Measurements from ENCODE around the gene MTSS2. TPM values are rescaled to one million over a fixed set of nuclear protein-coding genes. Genes with fewer than 3 reads are reported as not detected.

Gene MTSS2
- total RNA-seq, 1 donor from 2014 or later, result 83.9 TPM

DNA sequence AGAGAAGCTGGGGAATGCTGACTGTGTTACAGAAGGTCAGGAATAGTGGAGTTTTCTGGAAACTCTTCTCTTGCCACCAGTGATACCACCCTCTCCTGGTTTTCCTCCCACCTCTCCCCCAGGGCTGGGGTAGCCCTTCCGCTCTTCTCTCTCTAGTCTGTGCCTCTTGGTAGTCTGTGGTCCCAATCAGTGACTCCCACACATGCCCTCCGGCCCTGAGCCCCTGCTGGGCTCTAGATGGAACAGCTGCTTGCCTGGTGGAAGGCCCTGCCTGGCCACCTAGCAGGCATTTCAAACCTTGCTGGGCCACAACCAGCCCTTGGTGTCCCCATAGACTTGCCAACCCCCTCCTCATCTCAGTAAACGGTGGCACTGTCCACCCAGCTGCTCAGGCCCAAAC, 15.2 kb upstream of the MTSS2 start:
- intact Hi-C loops (cut with micrococcal nuclease), result no loop called here
- no peaks in the 10 kb centered on the region for H3K36me3 ChIP-seq

DNA sequence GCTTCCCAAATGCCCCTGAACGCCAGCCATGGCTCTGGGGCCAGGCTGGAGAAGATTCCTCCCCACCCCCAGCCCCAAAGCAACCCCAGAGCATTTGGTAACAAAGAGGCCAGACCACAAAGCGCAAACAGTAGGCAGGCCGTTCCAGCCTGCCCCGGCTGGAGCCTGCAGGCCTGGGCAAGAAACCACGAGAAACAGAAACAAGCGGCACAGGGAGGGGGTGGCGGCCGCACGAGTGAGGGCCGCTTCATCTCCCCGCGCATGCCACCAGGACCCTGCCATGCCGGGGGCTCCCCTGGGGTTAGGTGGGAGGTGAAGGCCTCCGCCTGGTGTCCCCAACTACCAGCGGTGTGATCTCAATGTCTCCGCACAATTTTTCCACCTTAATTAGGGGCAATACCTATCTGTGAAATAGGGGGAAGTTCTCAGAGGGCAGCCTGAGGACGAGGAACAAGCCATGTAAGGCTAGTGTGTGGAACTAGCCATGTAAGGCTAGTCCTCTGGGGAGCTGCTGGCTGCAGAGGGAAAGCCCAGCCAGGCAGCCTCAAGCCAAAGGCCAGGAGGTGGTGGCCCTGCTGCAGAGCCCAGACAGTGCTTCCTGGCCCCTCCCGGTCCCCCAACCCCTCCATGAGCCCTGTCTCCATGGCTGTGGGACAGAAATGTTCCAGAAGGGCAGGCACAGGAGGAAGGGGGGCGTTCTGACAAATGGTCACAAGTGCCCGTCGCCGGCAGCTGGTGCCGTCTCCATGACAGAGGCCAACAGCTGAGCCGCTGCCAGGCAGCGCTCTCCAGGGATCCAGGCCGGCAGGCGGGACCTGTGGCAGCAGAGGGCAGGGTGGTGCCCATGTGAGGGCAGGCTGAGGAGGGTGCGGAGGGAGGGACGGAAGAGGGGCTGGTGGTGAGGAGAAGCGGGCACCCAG, 14.5 kb upstream of the MTSS2 start:
- H3K27ac ChIP-seq (replicated peaks), result peak overlapping the region; percentile 80
- peaks cover 92% of the 10 kb centered on the region for H3K4me1 ChIP-seq
- no peak overlapping the region for H3K4me3 ChIP-seq
- intact Hi-C loops (cut with micrococcal nuclease), result no loop called here
- H3K9me3 ChIP-seq (replicated peaks), result no peaks in the 10 kb centered on the region
- H3K27me3 ChIP-seq (ENCODE audit: low read depth), result no peaks in the 10 kb centered on the region
- peak; percentile 77 for DNase-seq
- TF ChIP-seq, protein P1, sequence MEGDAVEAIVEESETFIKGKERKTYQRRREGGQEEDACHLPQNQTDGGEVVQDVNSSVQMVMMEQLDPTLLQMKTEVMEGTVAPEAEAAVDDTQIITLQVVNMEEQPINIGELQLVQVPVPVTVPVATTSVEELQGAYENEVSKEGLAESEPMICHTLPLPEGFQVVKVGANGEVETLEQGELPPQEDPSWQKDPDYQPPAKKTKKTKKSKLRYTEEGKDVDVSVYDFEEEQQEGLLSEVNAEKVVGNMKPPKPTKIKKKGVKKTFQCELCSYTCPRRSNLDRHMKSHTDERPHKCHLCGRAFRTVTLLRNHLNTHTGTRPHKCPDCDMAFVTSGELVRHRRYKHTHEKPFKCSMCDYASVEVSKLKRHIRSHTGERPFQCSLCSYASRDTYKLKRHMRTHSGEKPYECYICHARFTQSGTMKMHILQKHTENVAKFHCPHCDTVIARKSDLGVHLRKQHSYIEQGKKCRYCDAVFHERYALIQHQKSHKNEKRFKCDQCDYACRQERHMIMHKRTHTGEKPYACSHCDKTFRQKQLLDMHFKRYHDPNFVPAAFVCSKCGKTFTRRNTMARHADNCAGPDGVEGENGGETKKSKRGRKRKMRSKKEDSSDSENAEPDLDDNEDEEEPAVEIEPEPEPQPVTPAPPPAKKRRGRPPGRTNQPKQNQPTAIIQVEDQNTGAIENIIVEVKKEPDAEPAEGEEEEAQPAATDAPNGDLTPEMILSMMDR (IDR thresholded peaks at IDR 0.05; ENCODE audit: borderline replicate concordance), result peak; percentile 10
- no peaks in the 10 kb centered on the region for H3K36me3 ChIP-seq

More for the DNA sequence above, 15.2 kb upstream of the MTSS2 start:
- Histone ChIP-seq H3K4me1 (peaks cover 86% of the 10 kb centered on the region), H3K9me3 (replicated peaks) (no peaks in the 10 kb centered on the region), H3K27ac (replicated peaks) (peak overlapping the region; percentile 80), H3K27me3 (ENCODE audit: low read depth) (no peaks in the 10 kb centered on the region), H3K4me3 (no peak overlapping the region)
- TF ChIP-seq, protein P1 (IDR thresholded peaks at IDR 0.05; ENCODE audit: borderline replicate concordance), result no peak
- no peak for DNase-seq

DNA sequence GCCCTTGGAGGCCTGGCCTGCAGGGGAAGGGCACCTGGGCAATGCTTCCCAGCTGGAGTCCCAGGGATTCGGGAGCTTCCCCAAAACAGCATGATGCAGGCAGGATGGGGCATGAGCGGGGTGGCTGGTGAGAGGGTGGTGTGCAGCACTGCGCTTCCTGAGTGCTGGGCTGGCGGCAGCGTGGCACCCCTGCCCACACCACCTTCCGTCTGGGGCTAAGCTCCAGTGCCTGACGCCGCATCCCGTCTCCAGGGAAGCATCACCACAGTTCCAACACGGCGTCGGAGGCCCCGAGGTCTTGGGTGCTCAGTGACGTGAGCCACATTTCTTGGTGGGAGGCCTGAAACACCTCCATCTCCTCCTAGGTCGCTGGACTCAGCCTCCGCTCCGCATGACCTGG, 13.8 kb upstream of the MTSS2 start:
- Histone ChIP-seq H3K4me3 (no peak overlapping the region), H3K27me3 (ENCODE audit: low read depth) (no peaks in the 10 kb centered on the region), H3K9me3 (replicated peaks) (no peaks in the 10 kb centered on the region), H3K27ac (replicated peaks) (peak overlapping the region; percentile 80), H3K4me1 (peaks cover 99% of the 10 kb centered on the region), H3K36me3 (no peaks in the 10 kb centered on the region)
- no peak for DNase-seq
- intact Hi-C loops (cut with micrococcal nuclease), result no loop called here
- TF ChIP-seq, protein P1 (IDR thresholded peaks at IDR 0.05; ENCODE audit: borderline replicate concordance), result no peak

DNA sequence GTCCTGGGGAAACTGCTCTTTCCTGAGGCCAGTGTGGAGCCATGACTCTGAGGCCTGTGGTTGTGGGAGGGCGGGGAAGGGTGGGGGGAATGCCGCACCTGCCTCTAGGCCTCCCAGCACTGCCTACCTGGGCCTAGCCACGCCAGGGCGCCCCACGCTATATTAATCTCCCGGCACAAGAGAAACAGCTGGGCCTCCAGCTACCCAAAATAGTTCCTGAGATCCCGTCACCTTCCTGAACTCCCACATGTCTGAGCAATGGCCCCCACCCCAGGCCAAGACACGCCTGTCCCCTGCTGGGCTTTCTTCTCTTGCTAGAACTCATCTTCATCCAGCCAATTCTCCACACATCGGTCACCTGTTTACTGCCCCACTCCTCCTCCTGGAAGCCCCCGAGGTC, 13.0 kb upstream of the MTSS2 start:
- Histone ChIP-seq H3K4me3 (no peak overlapping the region), H3K4me1 (peaks cover 100% of the 10 kb centered on the region), H3K9me3 (replicated peaks) (no peaks in the 10 kb centered on the region), H3K36me3 (no peaks in the 10 kb centered on the region), H3K27ac (replicated peaks) (no peak overlapping the region), H3K27me3 (ENCODE audit: low read depth) (no peaks in the 10 kb centered on the region)
- no peak for DNase-seq
- TF ChIP-seq, protein P1 (IDR thresholded peaks at IDR 0.05; ENCODE audit: borderline replicate concordance), result no peak
- intact Hi-C loops (cut with micrococcal nuclease), result no loop called here

DNA sequence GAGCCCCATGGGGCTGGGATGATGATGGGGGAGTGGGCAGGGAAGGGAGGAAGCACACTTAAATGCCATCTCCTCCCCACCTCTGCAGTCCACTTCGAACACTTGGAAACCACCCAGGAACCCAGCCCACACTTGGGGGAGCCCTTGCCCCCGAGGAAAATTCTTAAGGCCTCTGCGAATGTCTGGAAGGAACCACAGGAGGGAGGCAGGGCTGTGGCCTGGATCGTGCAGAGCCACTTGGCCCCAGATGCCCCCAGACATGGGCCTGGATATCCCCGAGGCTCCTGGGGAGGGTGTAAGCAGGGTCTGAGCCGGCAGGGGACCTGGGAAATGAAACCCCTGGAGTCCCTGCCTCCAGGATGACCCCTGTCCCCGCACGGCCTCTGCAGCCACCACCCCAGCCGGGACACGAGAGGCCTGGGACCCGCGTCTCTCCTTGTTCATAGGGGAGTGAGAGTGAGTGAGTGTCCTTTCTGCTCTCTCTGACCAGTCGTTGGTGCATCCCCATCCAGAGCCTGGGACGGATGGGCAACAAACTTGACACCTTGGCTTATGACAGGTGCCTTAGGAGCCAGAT, 11.8 kb upstream of the MTSS2 start:
- TF ChIP-seq, protein P1 (IDR thresholded peaks at IDR 0.05; ENCODE audit: borderline replicate concordance), result no peak
- intact Hi-C loops (cut with micrococcal nuclease), result no loop called here
- DNase-seq, result no peak

More for the DNA sequence above, 11.8 kb upstream of the MTSS2 start:
- Histone ChIP-seq H3K36me3 (no peaks in the 10 kb centered on the region), H3K27me3 (ENCODE audit: low read depth) (no peaks in the 10 kb centered on the region), H3K9me3 (replicated peaks) (no peaks in the 10 kb centered on the region), H3K27ac (replicated peaks) (peak overlapping the region; percentile 93), H3K4me3 (no peak overlapping the region), H3K4me1 (peaks cover 100% of the 10 kb centered on the region)
